Heart left ventricle (tissue), 16 donors: ENCODE measurements around the gene MAPK11. TPM values are rescaled to one million over a fixed set of nuclear protein-coding genes. Genes with fewer than 3 reads are reported as not detected.

Source experiments
- ATAC-seq, 4 donors: fragments of 200-7000 bp; cut with Tn5 transposase; one replicate each; pipeline ENCODE4 v1.9.1; 2020 to 2022; ENCODE audit warnings: moderate library complexity in 4 of 4, mild to moderate bottlenecking in 3 of 4, moderate number of reproducible peaks in 1 of 4
- DNase-seq, 5 donors: peaks; one replicate each; pipeline ENCODE4 v3.0.0-alpha.2; 2020
- H3K27ac ChIP-seq, 12 donors: fragments of 200-600 bp; sonication (generic) in 4 of 12; one replicate each; pipeline versions ENCODE4 v1.5.0 to v1.8.0; 2016 to 2022; ENCODE audit warnings: mild to moderate bottlenecking in 2 of 12
- H3K27me3 ChIP-seq, 9 donors: fragments of 200-600 bp; sonication (generic) in 2 of 9; one replicate each; pipeline versions ENCODE4 v1.5.1 to v1.8.0; 2016 to 2022; ENCODE audit warnings: mild to moderate bottlenecking in 3 of 9
- H3K36me3 ChIP-seq, 9 donors: fragments of 200-600 bp; sonication (generic) in 2 of 9; one replicate each; pipeline versions ENCODE4 v1.5.0 to v1.8.0; 2018 to 2022; ENCODE audit warnings: mild to moderate bottlenecking in 2 of 9
- H3K4me1 ChIP-seq, 12 donors: fragments of 200-600 bp; sonication (generic) in 4 of 12; one replicate each; pipeline versions ENCODE4 v1.5.0 to v1.8.0; 2016 to 2022; ENCODE audit warnings: mild to moderate bottlenecking in 3 of 12
- H3K4me3 ChIP-seq, 12 donors: fragments of 200-600 bp; sonication (generic) in 4 of 12; one replicate each; pipeline versions ENCODE4 v1.5.0 to v1.8.0; 2017 to 2022; ENCODE audit warnings: mild to moderate bottlenecking in 9 of 12, moderate library complexity in 4 of 12
- H3K9me3 ChIP-seq, 12 donors: fragments of 200-600 bp; sonication (generic) in 4 of 12; one replicate each; pipeline versions ENCODE4 v1.5.0 to v1.8.0; 2016 to 2022; ENCODE audit warnings: mild to moderate bottlenecking in 1 of 12
- POLR2A ChIP-seq, 2 donors: fragments of 450-650 bp; IDR thresholded peaks; one replicate each; pipeline ENCODE4 v1.6.1; 2017; ENCODE audit warnings: antibody characterized with exemption in 2 of 2, mild to moderate bottlenecking in 2 of 2, moderate library complexity in 2 of 2
- WGBS, 4 donors: extraction: QIAGEN DNeasy Blood & Tissue Kit in 2 of 4; methylation state at CpG; one replicate each; pipeline versions ENCODE4 v1.1.5 to v1.1.7; 2013 to 2018; 5-methylcytosine and 5-hydroxymethylcytosine counted together
- intact Hi-C, 10 donors: fragments of 100-400 bp; cut with DNase I; formaldehyde crosslinking; loops; one replicate each; pipeline versions ENCODE4 v1.11.1 to v1.14.2; 2022
- polyA plus RNA-seq, 2 donors: library from polyadenylated mRNA; stranded (reverse); fragments of 200-250 nt; gene quantifications; one replicate each; pipeline ENCODE4 v1.2.3, GENCODE V29; 2013
- total RNA-seq, 9 donors: library from RNA; depleted of rRNA in 2 of 9; stranded (reverse); fragments of >200 nt in 2 of 9; fragmentation: NEBNext Ultra II Directional in 3 of 9; extraction: Animal tissue kit (Norgen Biotek cat#: 25700) in 3 of 9; gene quantifications; one replicate each; pipeline versions ENCODE4 v1.1.0 to v1.2.4, GENCODE V29; 2016 to 2023
- TF ChIP-seq, protein P1 (sequence below), 12 donors: fragments of 200-600 bp; sonication (generic) in 4 of 12; IDR thresholded peaks; one replicate each; pipeline versions ENCODE4 v1.5.0 to v1.8.0; 2018 to 2022; ENCODE audit warnings: antibody characterized with exemption in 12 of 12, mild to moderate bottlenecking in 5 of 12
- donor health status: ischemic (EF 13 %, LVEDD 7.1; RV severe dilation, severe dysfunction).
- donor health status: healthy with polysubstance abuse.
- donor health status: DM: no; HTN: yes; CAD: no.
- donor health status: DM: no; HTN: no; CAD: no.
- donor health status: ischemic (EF 25% LVEDD 6.9; RV normal size, moderate dysfunction).
- donor health status: ischemic (EF 25% LVEDD 5.7; RV mildly dilated, moderate dysfunction).
- donor health status: healthy.
- donor health status: DM: yes; HTN: yes; CAD: no.
- donor health status: ischemic (EF 35%, LVEDD 5.7; RV mildly dilated, moderate dysfunction).
- donor health status: nonischemic (EF 11% LVEDD 7.7; RV severe dilation, severe dysfunction).
- donor health status: DM: yes; HTN: yes; CAD: no.
- donor health status: PGD.
- donor health status: ischemic (EF 29% LVEDD 5.4; RV normal size, mild dysfunction).
- donor health status: nonischemic (EF 23%, LVEDD 6.1; RV moderate dilation, normal function).

The MAPK11 gene
- total and polyA plus RNA-seq, 11 donors = 5.0 to 12.1 (median 7.5) TPM

DNA sequence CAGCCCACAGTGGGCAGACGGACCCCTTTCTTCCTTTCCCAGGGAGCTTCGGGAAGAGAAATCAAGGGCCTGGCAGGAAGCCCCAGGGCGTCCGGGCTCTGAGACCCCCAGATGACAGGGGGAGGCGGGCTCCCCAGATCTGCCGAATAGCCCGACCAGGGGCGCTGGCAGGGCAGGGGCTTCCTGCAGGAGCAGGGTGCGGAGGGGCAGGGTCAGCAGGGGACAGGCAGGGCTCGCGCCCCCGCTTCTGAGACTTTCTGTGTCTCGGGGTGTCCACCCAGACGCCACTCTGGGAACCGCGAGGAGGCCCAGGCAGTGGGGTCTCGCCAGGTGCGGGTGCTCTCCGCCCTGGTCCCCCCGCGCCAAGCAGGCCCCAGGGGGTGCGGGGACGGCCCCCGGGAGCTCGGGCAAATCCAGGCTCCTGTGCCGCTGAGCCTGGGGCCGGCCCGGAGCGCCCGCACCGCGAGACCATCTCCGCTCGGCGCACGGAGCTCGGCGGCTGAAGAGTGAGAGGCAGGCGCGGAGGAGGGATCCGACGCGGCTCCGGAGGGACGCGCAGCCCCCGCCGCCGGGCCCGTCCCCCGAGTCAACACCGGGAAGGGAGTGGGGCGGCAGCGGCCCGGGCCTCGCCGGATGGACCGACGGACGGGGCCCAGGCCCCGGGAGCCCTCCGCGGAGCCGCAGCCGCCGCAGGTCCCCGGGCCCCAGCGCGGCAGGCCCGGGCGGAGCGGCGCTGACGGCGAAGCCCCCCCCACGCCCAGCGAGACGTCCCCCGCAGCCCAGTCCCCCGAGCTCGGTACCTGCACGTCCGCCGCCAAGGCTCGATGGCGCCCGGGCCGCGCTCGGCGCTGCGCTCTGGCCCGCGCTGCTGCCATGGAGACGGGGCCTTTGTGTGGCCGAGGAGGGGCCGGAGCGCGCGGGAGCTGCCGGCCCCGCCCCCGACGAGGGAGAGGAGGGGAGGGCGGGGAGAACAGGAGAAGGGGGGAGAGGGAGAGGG, 36.9 kb upstream of the MAPK11 start, which contains the start of gene PLXNB2:
TSS of gene PLXNB2 (minus strand) at position 894 of the 997 bp plus-strand sequence. CDS start 17,062 bp downstream, outside the sequence.
- ATAC-seq = peak; percentile 35 to 73 (median 65)

DNA sequence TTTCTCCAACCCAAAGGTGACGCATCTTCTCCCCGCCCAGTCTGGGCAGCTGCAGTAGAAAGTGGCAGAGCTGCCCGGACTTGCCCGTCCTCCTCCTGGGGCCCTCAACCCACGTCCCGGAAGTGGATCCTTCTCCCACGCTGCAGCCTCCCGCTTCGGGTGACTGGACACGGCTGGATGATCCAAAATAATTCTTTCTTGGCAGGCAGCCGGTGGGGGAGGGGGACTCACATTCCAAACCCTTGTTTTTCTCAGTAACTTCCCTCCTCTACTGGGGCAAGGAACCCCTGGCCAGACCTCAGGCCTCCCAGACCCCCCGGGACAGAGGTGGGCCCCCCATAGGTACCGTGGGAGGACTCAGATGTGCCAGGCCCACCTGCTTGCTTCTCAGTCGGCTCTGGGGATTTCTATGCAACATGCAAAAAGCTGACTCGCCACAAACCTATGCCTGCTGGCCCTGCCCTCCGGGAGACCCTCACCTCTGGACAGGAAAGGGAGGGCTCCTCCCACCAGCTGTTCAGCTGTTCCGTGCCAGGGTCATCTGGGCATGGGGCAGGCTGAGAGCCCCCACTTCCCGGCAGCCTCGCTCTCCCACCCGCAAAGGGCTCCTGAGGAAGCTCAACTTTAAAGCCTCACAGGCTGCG, 35.9 kb upstream of the MAPK11 start:
- WGBS, 4 donors = 1 to 3% (median 2%) methylated on average over 18 to 21 of the region's 21 CpGs
- DNase-seq (peak; percentile 87 to 90 (median 89)), ATAC-seq (peak; percentile 20 to 60 (median 53))
- no peaks in the 10 kb centered on the region for H3K9me3 ChIP-seq
- H3K4me3 ChIP-seq = peak overlapping the region; percentile 55 to 99 (median 90)
- TF ChIP-seq POLR2A (IDR thresholded peaks at IDR 0.05) = no peak
- TF ChIP-seq, protein P1, sequence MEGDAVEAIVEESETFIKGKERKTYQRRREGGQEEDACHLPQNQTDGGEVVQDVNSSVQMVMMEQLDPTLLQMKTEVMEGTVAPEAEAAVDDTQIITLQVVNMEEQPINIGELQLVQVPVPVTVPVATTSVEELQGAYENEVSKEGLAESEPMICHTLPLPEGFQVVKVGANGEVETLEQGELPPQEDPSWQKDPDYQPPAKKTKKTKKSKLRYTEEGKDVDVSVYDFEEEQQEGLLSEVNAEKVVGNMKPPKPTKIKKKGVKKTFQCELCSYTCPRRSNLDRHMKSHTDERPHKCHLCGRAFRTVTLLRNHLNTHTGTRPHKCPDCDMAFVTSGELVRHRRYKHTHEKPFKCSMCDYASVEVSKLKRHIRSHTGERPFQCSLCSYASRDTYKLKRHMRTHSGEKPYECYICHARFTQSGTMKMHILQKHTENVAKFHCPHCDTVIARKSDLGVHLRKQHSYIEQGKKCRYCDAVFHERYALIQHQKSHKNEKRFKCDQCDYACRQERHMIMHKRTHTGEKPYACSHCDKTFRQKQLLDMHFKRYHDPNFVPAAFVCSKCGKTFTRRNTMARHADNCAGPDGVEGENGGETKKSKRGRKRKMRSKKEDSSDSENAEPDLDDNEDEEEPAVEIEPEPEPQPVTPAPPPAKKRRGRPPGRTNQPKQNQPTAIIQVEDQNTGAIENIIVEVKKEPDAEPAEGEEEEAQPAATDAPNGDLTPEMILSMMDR (IDR thresholded peaks at IDR 0.05) = peak in 1 of 12 donors; percentile 9
- intact Hi-C loops = loop anchor here in 3 of 10 donors (2.0 to 5.0 kb wide), 2 partner anchors 29 to 34 kb away; partner anchors contain the start of gene MAPK11 (in 2 of the 3)
- peak overlapping the region; percentile 83 to 98 (median 93) for H3K27ac ChIP-seq
- peaks cover 22 to 81% (median 69%) of the 10 kb centered on the region in 12 donors for H3K4me1 ChIP-seq
- H3K36me3 ChIP-seq = no peaks in the 10 kb centered on the region
- no peaks in the 10 kb centered on the region for H3K27me3 ChIP-seq

More for the DNA sequence above, 36.9 kb upstream of the MAPK11 start, which contains the start of gene PLXNB2:
- peak within 1 kb of the TSS; percentile 84 to 98 (median 93) for H3K27ac ChIP-seq
- no peaks in the 10 kb centered on the region for H3K9me3 ChIP-seq
- H3K27me3 ChIP-seq = no peaks in the 10 kb centered on the region
- TF ChIP-seq, protein P1 (IDR thresholded peaks at IDR 0.05) = no peak
- TF ChIP-seq POLR2A (IDR thresholded peaks at IDR 0.05) = peak in 1 of 2 donors; percentile 40
- peak; percentile 87 to 92 (median 90) for DNase-seq
- intact Hi-C loops = loop anchor here in 3 of 10 donors (2.0 to 5.0 kb wide), 2 partner anchors 30 to 35 kb away; partner anchors contain the start of gene MAPK11 (in 2 of the 3)
- H3K4me3 ChIP-seq = peak within 1 kb of the TSS; percentile 55 to 99 (median 90)
- WGBS, 4 donors = 0 to 1% (median 0%) methylated on average over 9 to 104 of the region's 105 CpGs
- H3K4me1 ChIP-seq = peaks cover 22 to 74% (median 60%) of the 10 kb centered on the region in 12 donors
- H3K36me3 ChIP-seq = no peaks in the 10 kb centered on the region

DNA sequence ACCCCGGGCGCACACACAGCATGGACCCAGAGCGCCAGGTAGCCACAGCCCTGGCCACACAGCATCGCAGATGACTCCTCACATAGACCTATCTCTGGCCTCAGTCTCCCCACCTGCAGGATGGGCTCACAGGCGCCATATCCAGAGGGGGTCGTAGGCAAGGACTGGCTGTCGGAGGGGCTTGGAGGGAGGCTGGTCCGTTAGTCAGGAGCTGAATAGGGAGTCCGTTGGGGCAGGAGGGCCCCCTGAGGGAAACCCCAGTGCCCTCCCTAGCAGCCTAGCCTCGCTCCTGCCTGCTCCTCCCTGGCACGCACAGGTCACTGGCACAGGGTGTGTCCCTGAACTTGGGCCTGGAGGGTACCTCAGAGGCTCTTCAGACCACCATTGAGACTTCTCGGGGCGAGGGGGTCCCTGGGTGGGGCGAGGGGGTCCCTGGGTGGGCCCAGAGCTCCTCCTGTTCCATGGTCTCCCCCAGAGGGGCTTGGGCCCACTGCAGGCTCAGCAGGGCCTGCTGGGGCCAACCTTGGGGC, 35.3 kb upstream of the MAPK11 start:
- ATAC-seq (no peak), DNase-seq (no peak)
- Histone ChIP-seq H3K4me3 (peak overlapping the region; percentile 55 to 99 (median 90)), H3K4me1 (peaks cover 22 to 86% (median 75%) of the 10 kb centered on the region in 12 donors), H3K36me3 (no peaks in the 10 kb centered on the region), H3K27ac (peak overlapping the region; percentile 83 to 98 (median 93)), H3K27me3 (no peaks in the 10 kb centered on the region), H3K9me3 (no peaks in the 10 kb centered on the region)
- 57 to 79% (median 65%) methylated on average over 4 to 14 of the region's 14 CpGs for WGBS, 4 donors
- intact Hi-C loops = loop anchor here in 2 of 10 donors (5.0 kb wide), 1 partner anchor 33 kb away; the partner anchor contains the start of gene MAPK11 (in 2 of the 2)
- TF ChIP-seq, protein P1 (IDR thresholded peaks at IDR 0.05) = no peak
- no peak for TF ChIP-seq POLR2A (IDR thresholded peaks at IDR 0.05)
